SK-N-SH treated with all-trans-retinoic acid at 6 μM for 48 hours (cell line): ENCODE data around the gene NDUFAF4.

ENCODE experiments used
- ATAC-seq: fragments of 200-7000 bp; cut with Tn5 transposase; 3 replicates; pipeline ENCODE4 v1.9.1; 2020; ENCODE audit warnings: mild to moderate bottlenecking, moderate library complexity
- ARNTL ChIP-seq: fragments of 450-650 bp; formaldehyde crosslinking; IDR thresholded peaks from 2 replicates; pipeline ENCODE4 v1.5.0; 2020; ENCODE audit warnings: low read depth, mild to moderate bottlenecking, moderate library complexity, borderline replicate concordance
- BACH2 ChIP-seq: fragments of 250-450 bp; sonication (Bioruptor Pico); IDR thresholded peaks from 2 replicates; pipeline ENCODE4 v1.9.0; 2021; ENCODE audit warnings: mild to moderate bottlenecking, borderline replicate concordance
- CSDC2 ChIP-seq: fragments of 250-450 bp; sonication (Bioruptor Pico); IDR thresholded peaks from 2 replicates; pipeline ENCODE4 v1.5.0; 2020; ENCODE audit warnings: mild to moderate bottlenecking, moderate library complexity
- ESRRG ChIP-seq: fragments of 250-450 bp; sonication (Bioruptor Pico); IDR thresholded peaks from 2 replicates; pipeline ENCODE4 v1.6.1; 2021; ENCODE audit warnings: mild to moderate bottlenecking
- GLIS3 ChIP-seq: fragments of 250-450 bp; sonication (Bioruptor Pico); IDR thresholded peaks from 2 replicates; pipeline ENCODE4 v1.5.0; 2020; ENCODE audit warnings: mild to moderate bottlenecking, moderate library complexity
- ISL1 ChIP-seq: fragments of 250-450 bp; sonication (Bioruptor Pico); IDR thresholded peaks from 2 replicates; pipeline ENCODE4 v2.1.2; 2022; ENCODE audit warnings: mild to moderate bottlenecking, moderate library complexity
- OSR1 ChIP-seq: fragments of 250-450 bp; sonication (Bioruptor Pico); IDR thresholded peaks from 2 replicates; pipeline ENCODE4 v1.8.0; 2022; ENCODE audit warnings: moderate library complexity, mild to moderate bottlenecking, inconsistent platforms
- PPARA ChIP-seq: fragments of 250-450 bp; sonication (Bioruptor Pico); IDR thresholded peaks from 2 replicates; pipeline ENCODE4 v1.5.0; 2020; ENCODE audit warnings: mild to moderate bottlenecking, borderline replicate concordance
- RARB ChIP-seq: fragments of 250-450 bp; sonication (Bioruptor Pico); IDR thresholded peaks from 2 replicates; pipeline ENCODE4 v1.8.0; 2021; ENCODE audit warnings: mild to moderate bottlenecking, moderate library complexity
- SNAI2 ChIP-seq: fragments of 250-450 bp; sonication (Bioruptor Pico); IDR thresholded peaks from 2 replicates; pipeline ENCODE4 v1.5.0; 2020; ENCODE audit warnings: mild to moderate bottlenecking, moderate library complexity
- TCF4 ChIP-seq: fragments of 250-450 bp; sonication (Bioruptor Pico); IDR thresholded peaks from 2 replicates; pipeline ENCODE4 v1.8.0; 2021; ENCODE audit warnings: mild to moderate bottlenecking, moderate library complexity, borderline replicate concordance
- TOX ChIP-seq: fragments of 250-450 bp; sonication (Bioruptor Pico); IDR thresholded peaks from 2 replicates; pipeline ENCODE4 v1.8.0; 2021; ENCODE audit warnings: mild to moderate bottlenecking, moderate library complexity, borderline replicate concordance
- ZC3H10 ChIP-seq: fragments of 250-450 bp; sonication (Bioruptor Pico); IDR thresholded peaks from 2 replicates; pipeline ENCODE4 v1.5.1; 2021; ENCODE audit warnings: mild to moderate bottlenecking, moderate library complexity
- ZFP3 ChIP-seq: fragments of 250-450 bp; sonication (Bioruptor Pico); IDR thresholded peaks from 2 replicates; pipeline ENCODE4 v1.5.0; 2020; ENCODE audit warnings: mild to moderate bottlenecking, moderate library complexity
- ZFP30 ChIP-seq: fragments of 450-650 bp; formaldehyde crosslinking; IDR thresholded peaks from 2 replicates; pipeline ENCODE4 v1.5.0; 2022; ENCODE audit warnings: mild to moderate bottlenecking, moderate library complexity
- ZNF565 ChIP-seq: fragments of 450-650 bp; formaldehyde crosslinking; conservative IDR thresholded peaks from 2 replicates; pipeline ENCODE4 v1.5.0; 2020; ENCODE audit warnings: low read depth, mild to moderate bottlenecking, moderate library complexity
- ZNF70 ChIP-seq: fragments of 450-650 bp; formaldehyde crosslinking; IDR thresholded peaks from 2 replicates; pipeline ENCODE4 v1.5.0; 2020; ENCODE audit warnings: mild to moderate bottlenecking, moderate library complexity
- ZNF8 ChIP-seq: fragments of 450-650 bp; formaldehyde crosslinking; IDR thresholded peaks from 2 replicates; pipeline ENCODE4 v1.5.0; 2020; ENCODE audit warnings: mild to moderate bottlenecking, moderate library complexity
- TF ChIP-seq, protein P1 (sequence below): fragments of 250-450 bp; sonication (Bioruptor Pico); IDR thresholded peaks from 2 replicates; pipeline ENCODE4 v1.5.0; 2020; ENCODE audit warnings: mild to moderate bottlenecking, moderate library complexity
- TF ChIP-seq, protein P2 (sequence below): fragments of 250-450 bp; sonication (Bioruptor Pico); IDR thresholded peaks from 2 replicates; pipeline ENCODE4 v1.8.0; 2021; ENCODE audit warnings: low read depth, mild to moderate bottlenecking, moderate library complexity, borderline replicate concordance
- TF ChIP-seq, protein P3 (sequence below): fragments of 250-450 bp; sonication (Bioruptor Pico); IDR thresholded peaks from 2 replicates; pipeline ENCODE4 v1.5.1; 2020; ENCODE audit warnings: low read depth, mild to moderate bottlenecking, moderate library complexity
- TF ChIP-seq, protein P4 (sequence below): fragments of 250-450 bp; sonication (Bioruptor Pico); IDR thresholded peaks from 2 replicates; pipeline ENCODE4 v1.5.1; 2021; ENCODE audit warnings: mild to moderate bottlenecking, moderate library complexity
- TF ChIP-seq, protein P5 (sequence below): fragments of 250-450 bp; sonication (Bioruptor Pico); IDR thresholded peaks from 2 replicates; pipeline ENCODE4 v1.8.0; 2020; ENCODE audit warnings: mild to moderate bottlenecking, moderate library complexity, borderline replicate concordance

Gene NDUFAF4

DNA sequence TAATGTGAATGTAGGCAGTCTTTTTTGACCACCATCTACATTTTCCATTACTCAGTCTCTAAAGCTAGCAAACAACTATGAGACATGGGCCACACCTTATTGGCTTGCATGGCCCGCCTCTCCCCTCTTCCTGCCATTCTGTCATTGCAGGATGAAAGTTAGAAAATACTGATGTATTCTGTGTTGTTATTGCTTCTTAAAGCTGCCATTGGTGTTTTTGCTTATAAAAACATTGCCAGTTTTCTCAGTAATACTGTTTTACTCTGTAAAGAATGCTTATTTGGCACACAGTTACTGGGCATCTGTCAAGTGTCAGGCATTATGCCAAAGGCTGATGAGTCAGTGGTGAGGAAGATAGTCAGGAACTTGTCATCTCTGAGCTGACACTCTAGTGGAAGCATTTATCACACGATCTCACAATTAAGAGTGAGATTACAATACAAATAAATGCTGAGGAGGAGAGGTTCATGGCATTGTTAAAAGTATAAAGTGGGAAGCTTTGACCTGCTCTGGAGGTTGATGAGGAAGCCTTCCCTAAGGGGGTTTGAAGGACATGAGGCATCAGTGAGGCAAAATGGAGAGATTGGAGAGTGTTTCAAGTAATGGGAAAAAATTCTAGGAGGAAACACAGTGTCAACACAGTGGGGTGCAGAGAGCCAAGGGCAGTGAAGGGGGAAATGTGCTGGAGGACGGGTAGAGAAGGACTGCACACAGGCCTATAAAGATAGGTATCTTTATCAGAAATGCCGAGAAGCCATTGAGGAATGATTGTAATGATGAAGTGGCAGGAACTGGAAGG is 41.5 kb upstream of the NDUFAF4 start:
- peak; percentile 74 for ATAC-seq

DNA sequence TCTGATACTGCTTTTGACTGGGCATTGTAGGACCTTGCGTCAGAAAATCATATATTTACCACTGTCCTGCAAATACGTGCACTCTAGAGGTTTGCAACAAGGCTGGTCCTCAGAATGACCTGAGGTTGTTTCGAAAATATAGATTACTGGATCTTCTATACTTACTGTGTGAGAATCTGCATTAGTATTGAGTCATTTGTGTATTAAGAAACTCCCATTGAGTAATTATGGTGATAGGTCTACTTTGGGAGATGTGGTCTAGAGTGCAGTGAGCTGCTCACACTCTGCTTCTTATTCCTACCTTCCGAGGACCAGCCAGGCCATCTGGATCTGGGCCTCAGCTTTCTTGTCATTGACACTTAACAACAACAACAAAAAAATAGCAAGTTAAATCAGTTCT is 36.4 kb upstream of the NDUFAF4 start:
- TF ChIP-seq BACH2 (CRISPR knock-in tag) (no peak), GLIS3 (CRISPR knock-in tag) (no peak), OSR1 (CRISPR knock-in tag) (no peak)
- ATAC-seq = no peak

More for the DNA sequence above, 41.5 kb upstream of the NDUFAF4 start:
- TF ChIP-seq ZNF8 (no peak), TOX (CRISPR knock-in tag) (0 out of 2 replicates have a peak, but pooled peaks have one; percentile 64), OSR1 (CRISPR knock-in tag) (no peak), CSDC2 (CRISPR knock-in tag) (no peak), PPARA (CRISPR knock-in tag) (no peak), ZC3H10 (CRISPR knock-in tag) (no peak), ISL1 (peak; percentile 77), ZNF70 (CRISPR knock-in tag) (no peak), ARNTL (CRISPR knock-in tag) (no peak), ZFP30 (CRISPR knock-in tag) (no peak), TCF4 (CRISPR knock-in tag) (no peak; the same call in 1 of the 2 replicates), ESRRG (CRISPR knock-in tag) (no peak), SNAI2 (CRISPR knock-in tag) (no peak), ZNF565 (CRISPR knock-in tag) (no peak), GLIS3 (CRISPR knock-in tag) (no peak), BACH2 (CRISPR knock-in tag) (no peak), ZFP3 (no peak), RARB (CRISPR knock-in tag) (0 out of 2 replicates have a peak, but pooled peaks have one; percentile 16)
- TF ChIP-seq, protein P1, sequence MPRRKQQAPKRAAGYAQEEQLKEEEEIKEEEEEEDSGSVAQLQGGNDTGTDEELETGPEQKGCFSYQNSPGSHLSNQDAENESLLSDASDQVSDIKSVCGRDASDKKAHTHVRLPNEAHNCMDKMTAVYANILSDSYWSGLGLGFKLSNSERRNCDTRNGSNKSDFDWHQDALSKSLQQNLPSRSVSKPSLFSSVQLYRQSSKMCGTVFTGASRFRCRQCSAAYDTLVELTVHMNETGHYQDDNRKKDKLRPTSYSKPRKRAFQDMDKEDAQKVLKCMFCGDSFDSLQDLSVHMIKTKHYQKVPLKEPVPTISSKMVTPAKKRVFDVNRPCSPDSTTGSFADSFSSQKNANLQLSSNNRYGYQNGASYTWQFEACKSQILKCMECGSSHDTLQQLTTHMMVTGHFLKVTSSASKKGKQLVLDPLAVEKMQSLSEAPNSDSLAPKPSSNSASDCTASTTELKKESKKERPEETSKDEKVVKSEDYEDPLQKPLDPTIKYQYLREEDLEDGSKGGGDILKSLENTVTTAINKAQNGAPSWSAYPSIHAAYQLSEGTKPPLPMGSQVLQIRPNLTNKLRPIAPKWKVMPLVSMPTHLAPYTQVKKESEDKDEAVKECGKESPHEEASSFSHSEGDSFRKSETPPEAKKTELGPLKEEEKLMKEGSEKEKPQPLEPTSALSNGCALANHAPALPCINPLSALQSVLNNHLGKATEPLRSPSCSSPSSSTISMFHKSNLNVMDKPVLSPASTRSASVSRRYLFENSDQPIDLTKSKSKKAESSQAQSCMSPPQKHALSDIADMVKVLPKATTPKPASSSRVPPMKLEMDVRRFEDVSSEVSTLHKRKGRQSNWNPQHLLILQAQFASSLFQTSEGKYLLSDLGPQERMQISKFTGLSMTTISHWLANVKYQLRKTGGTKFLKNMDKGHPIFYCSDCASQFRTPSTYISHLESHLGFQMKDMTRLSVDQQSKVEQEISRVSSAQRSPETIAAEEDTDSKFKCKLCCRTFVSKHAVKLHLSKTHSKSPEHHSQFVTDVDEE (CRISPR knock-in tag) = 0 out of 2 replicates have a peak, but pooled peaks have one; percentile 52
- TF ChIP-seq, protein P2, sequence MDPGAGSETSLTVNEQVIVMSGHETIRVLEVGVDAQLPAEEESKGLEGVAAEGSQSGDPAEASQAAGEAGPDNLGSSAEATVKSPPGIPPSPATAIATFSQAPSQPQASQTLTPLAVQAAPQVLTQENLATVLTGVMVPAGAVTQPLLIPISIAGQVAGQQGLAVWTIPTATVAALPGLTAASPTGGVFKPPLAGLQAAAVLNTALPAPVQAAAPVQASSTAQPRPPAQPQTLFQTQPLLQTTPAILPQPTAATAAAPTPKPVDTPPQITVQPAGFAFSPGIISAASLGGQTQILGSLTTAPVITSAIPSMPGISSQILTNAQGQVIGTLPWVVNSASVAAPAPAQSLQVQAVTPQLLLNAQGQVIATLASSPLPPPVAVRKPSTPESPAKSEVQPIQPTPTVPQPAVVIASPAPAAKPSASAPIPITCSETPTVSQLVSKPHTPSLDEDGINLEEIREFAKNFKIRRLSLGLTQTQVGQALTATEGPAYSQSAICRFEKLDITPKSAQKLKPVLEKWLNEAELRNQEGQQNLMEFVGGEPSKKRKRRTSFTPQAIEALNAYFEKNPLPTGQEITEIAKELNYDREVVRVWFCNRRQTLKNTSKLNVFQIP = no peak
- TF ChIP-seq, protein P3, sequence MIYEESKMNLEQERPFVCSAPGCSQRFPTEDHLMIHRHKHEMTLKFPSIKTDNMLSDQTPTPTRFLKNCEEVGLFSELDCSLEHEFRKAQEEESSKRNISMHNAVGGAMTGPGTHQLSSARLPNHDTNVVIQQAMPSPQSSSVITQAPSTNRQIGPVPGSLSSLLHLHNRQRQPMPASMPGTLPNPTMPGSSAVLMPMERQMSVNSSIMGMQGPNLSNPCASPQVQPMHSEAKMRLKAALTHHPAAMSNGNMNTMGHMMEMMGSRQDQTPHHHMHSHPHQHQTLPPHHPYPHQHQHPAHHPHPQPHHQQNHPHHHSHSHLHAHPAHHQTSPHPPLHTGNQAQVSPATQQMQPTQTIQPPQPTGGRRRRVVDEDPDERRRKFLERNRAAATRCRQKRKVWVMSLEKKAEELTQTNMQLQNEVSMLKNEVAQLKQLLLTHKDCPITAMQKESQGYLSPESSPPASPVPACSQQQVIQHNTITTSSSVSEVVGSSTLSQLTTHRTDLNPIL (CRISPR knock-in tag) = no peak
- TF ChIP-seq, protein P4, sequence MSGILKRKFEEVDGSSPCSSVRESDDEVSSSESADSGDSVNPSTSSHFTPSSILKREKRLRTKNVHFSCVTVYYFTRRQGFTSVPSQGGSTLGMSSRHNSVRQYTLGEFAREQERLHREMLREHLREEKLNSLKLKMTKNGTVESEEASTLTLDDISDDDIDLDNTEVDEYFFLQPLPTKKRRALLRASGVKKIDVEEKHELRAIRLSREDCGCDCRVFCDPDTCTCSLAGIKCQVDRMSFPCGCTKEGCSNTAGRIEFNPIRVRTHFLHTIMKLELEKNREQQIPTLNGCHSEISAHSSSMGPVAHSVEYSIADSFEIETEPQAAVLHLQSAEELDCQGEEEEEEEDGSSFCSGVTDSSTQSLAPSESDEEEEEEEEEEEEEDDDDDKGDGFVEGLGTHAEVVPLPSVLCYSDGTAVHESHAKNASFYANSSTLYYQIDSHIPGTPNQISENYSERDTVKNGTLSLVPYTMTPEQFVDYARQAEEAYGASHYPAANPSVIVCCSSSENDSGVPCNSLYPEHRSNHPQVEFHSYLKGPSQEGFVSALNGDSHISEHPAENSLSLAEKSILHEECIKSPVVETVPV = no peak
- TF ChIP-seq, protein P5, sequence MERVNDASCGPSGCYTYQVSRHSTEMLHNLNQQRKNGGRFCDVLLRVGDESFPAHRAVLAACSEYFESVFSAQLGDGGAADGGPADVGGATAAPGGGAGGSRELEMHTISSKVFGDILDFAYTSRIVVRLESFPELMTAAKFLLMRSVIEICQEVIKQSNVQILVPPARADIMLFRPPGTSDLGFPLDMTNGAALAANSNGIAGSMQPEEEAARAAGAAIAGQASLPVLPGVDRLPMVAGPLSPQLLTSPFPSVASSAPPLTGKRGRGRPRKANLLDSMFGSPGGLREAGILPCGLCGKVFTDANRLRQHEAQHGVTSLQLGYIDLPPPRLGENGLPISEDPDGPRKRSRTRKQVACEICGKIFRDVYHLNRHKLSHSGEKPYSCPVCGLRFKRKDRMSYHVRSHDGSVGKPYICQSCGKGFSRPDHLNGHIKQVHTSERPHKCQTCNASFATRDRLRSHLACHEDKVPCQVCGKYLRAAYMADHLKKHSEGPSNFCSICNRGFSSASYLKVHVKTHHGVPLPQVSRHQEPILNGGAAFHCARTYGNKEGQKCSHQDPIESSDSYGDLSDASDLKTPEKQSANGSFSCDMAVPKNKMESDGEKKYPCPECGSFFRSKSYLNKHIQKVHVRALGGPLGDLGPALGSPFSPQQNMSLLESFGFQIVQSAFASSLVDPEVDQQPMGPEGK = no peak
